HG03442 (cell line): ENCODE results near the gene VAC14.

Experiments
- ATAC-seq: cut with Tn5 transposase; IDR thresholded peaks from one replicate; pipeline ENCODE4 v1.9.1; 2021; ENCODE audit warnings: mild to moderate bottlenecking, moderate library complexity; ENCODE audit not compliant: unreplicated experiment

VAC14 gene

GRCh38 chr16:70710422-70711210, 90.3 kb downstream of the VAC14 start:
- no peak for ATAC-seq

GRCh38 chr16:70709942-70710341, 91.0 kb downstream of the VAC14 start:
- ATAC-seq: no peak

- no peak for ATAC-seq
Observed at GRCh38 chr16:70709457-70709856, 91.5 kb downstream of the VAC14 start.

GRCh38 chr16:70708366-70709246, 92.4 kb downstream of the VAC14 start:
- no peak for ATAC-seq

- no peak for ATAC-seq
Observed at GRCh38 chr16:70706948-70707465, 94.0 kb downstream of the VAC14 start.

- ATAC-seq: no peak
Observed at GRCh38 chr16:70705056-70705455, 95.9 kb downstream of the VAC14 start.

- no peak for ATAC-seq
Observed at GRCh38 chr16:70704586-70704985, 96.4 kb downstream of the VAC14 start.

- no peak for ATAC-seq
Observed at GRCh38 chr16:70703835-70704381, 97.0 kb downstream of the VAC14 start.

- ATAC-seq: no peak
Observed at GRCh38 chr16:70703041-70703834, 97.7 kb downstream of the VAC14 start.

GRCh38 chr16:70702624-70703023, 98.3 kb downstream of the VAC14 start:
- ATAC-seq: no peak

- no peak for ATAC-seq
Observed at GRCh38 chr16:70701998-70702397, 99.0 kb downstream of the VAC14 start.

GRCh38 chr16:70701596-70701995, 99.4 kb downstream of the VAC14 start:
- ATAC-seq: no peak

- ATAC-seq: no peak
Observed at GRCh38 chr16:70701036-70701435, 99.9 kb downstream of the VAC14 start.

- no peak for ATAC-seq
Observed at GRCh38 chr16:70700101-70701020, 100.6 kb downstream of the VAC14 start.

- ATAC-seq: no peak
Observed at GRCh38 chr16:70699696-70700095, 101.3 kb downstream of the VAC14 start.

- ATAC-seq: no peak
Observed at GRCh38 chr16:70698901-70699300, 102.1 kb downstream of the VAC14 start.

- ATAC-seq: no peak
Observed at GRCh38 chr16:70697594-70698170, 103.3 kb downstream of the VAC14 start.

- no peak for ATAC-seq
Observed at GRCh38 chr16:70696952-70697593, 103.9 kb downstream of the VAC14 start.

- ATAC-seq: no peak
Observed at GRCh38 chr16:70696355-70696754, 104.6 kb downstream of the VAC14 start.
